ENCODE results near the gene SELE.
"Not testable (repeated sequence)": the region's sequence is repeated elsewhere in the genome, so short reads cannot be mapped to it uniquely, and the experiment has no call there.

Gene SELE

DNA sequence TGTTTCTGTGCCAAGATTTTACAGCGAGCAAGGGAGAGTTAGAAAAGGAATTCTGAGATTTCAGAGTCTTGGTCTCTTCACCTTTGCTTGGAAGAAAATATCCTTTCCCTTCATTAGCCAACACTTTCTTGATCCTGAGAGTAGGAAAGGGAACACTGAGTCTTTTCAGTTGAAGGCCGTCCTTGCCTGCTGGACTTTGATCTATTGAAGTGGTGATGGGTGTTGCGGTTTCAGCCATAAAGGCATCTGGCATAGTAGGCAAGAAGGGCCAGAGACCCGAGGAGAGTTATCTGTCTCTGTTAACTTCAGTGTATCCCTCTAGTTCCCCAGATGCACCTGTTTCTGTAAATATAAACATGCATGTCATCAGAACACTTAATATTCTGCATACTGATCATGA, 9.7 kb downstream of the SELE start:
- no peak for TF ChIP-seq CTCF (IDR thresholded peaks at IDR 0.05; ENCODE audit: borderline replicate concordance, insufficient read depth, low read depth, low read length)
- no peak overlapping the region for H3K4me3 ChIP-seq (ENCODE audit: low read depth, low read length)

DNA sequence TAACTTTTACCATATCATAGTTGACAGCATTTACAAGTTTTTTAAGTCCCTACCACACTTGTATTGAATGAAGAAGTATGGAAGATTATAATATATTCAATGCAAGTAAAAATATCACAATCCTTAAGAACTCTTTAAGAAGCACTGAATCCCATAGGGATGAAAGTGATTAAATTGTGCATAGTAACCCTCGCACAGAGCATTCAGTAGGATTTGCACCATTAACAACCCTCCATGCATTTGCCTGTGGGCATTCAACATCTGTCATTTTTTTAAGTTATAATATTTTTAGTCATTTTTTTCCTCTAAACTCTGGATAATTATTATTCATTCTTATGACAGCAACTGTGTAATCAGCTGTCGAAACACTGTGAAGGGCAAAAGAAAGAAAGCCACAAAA, 10.1 kb downstream of the SELE start:
- H3K4me3 ChIP-seq (ENCODE audit: low read depth, low read length), result no peak overlapping the region
- no peak for TF ChIP-seq CTCF (IDR thresholded peaks at IDR 0.05; ENCODE audit: borderline replicate concordance, insufficient read depth, low read depth, low read length)

- no peak for TF ChIP-seq CTCF (IDR thresholded peaks at IDR 0.05; ENCODE audit: borderline replicate concordance, insufficient read depth, low read depth, low read length)
- no peak overlapping the region for H3K4me3 ChIP-seq (ENCODE audit: low read depth, low read length)
Observed at GRCh38 chr1:169722779-169723178, 11.1 kb downstream of the SELE start.

DNA sequence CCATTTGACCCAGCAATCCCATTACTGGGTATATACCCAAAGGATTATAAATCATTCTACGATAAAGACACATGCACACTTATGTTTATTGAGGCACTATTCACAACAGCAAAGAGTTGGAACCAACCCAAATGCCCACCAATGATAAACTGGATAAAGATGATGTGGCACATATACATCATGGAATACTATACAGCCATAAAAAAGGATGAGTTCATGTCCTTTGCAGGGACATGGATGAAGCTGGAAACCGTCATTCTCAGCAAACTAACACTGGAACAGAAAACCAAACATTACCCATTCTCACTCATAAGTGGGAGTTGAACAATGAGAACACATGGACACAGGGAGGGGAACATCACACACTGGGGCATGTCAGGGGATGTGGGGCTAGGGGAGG, 18.8 kb downstream of the SELE start:
- H3K4me3 ChIP-seq (ENCODE audit: low read depth, low read length), result not testable (repeated sequence)

DNA sequence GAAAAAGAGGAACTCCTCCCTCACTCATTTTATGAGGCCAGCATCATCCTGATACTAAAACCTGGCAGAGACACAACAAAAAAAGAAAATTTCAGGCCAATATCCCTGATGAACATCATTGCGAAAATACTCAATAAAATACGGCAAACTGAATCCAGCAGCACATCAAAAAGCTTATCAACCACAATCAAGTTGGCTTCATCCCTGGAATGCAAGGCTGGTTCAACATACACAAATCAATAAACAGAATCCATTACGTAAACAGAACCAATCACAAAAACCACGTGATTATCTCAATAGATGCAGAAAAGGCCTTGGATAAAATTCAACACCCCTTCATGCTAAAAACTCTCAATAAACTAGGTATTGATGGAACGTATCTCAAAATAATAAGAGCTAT, 20.8 kb downstream of the SELE start:
- H3K4me3 ChIP-seq (ENCODE audit: low read depth, low read length), result not testable (repeated sequence)

- no peak overlapping the region for H3K4me3 ChIP-seq (ENCODE audit: low read depth, low read length)
- no peak for TF ChIP-seq CTCF (IDR thresholded peaks at IDR 0.05; ENCODE audit: borderline replicate concordance, insufficient read depth, low read depth, low read length)
Observed at GRCh38 chr1:169712309-169712631, 21.6 kb downstream of the SELE start.

- TF ChIP-seq CTCF (IDR thresholded peaks at IDR 0.05; ENCODE audit: borderline replicate concordance, insufficient read depth, low read depth, low read length), result peak; percentile 87
Observed at GRCh38 chr1:169711469-169712308, 22.2 kb downstream of the SELE start, which contains the start of gene SELL. Gene SELL, minus strand, starts transcription at chr1:169711620. Its CDS starts 122 bp downstream, at chr1:169711498.

GRCh38 chr1:169708647-169709046, 25.2 kb downstream of the SELE start:
- peak overlapping the region; percentile 22 for H3K4me3 ChIP-seq (ENCODE audit: low read depth, low read length)

More at GRCh38 chr1:169711469-169712308, 22.2 kb downstream of the SELE start, which contains the start of gene SELL:
- peak within 1 kb of the TSS; percentile 31 for H3K4me3 ChIP-seq (ENCODE audit: low read depth, low read length)

More at GRCh38 chr1:169708647-169709046, 25.2 kb downstream of the SELE start:
- no peak for TF ChIP-seq CTCF (IDR thresholded peaks at IDR 0.05; ENCODE audit: borderline replicate concordance, insufficient read depth, low read depth, low read length)
